GM12872 (cell line): ENCODE data around the gene CAPS2.

Source experiments
- TF ChIP-seq, protein P1 (sequence below): IDR thresholded peaks from 3 replicates; pipeline ENCODE4 v1.5.1; 2011; ENCODE audit warnings: low read depth, mild to moderate bottlenecking, low read length, moderate library complexity; ENCODE audit not compliant: insufficient read depth

The CAPS2 gene

DNA sequence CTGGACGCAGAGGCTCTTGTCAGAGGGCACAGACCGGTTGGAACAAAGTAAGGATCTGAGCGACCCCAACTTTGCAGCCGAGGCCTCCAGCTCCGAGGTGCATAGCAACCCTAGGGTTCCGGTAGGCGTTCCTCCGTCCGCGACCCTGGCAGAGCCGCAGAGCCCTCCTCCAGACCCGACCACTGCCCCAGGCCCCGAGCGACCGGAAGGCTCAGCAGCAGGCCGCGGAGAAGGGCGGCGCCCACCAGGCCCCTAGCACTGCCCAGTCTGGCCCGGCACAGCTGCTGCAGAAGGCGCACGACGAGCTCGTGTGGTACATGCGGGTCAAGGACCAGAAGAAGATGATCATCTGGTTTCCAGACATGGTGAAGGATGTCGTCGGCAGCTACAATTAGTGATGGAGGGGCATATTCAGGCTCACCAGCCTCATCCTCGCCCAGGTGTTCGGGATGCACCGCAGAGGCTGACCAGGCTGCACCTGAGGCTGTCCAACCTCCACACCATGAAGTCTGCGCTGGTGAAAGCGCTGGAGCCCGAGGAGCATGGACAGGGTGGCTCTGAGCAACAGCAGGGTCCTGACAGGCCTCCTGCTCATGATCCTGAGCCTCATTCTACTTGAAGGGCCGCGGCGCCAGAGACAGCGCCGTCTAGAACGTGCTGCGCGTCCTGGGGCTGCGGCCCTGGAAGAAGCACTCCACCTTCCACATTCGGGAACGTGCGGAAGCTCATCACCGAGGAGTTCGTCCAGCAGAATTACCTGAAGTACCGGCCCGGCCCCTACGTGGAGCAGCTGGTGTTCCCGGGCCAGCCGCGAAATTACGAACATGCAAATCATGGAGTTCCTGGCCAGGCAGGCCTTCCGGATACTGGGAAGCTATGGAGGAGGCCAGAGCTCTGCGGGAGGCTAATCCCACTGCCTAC is 24.5 kb downstream of the CAPS2 start:
- TF ChIP-seq, protein P1, sequence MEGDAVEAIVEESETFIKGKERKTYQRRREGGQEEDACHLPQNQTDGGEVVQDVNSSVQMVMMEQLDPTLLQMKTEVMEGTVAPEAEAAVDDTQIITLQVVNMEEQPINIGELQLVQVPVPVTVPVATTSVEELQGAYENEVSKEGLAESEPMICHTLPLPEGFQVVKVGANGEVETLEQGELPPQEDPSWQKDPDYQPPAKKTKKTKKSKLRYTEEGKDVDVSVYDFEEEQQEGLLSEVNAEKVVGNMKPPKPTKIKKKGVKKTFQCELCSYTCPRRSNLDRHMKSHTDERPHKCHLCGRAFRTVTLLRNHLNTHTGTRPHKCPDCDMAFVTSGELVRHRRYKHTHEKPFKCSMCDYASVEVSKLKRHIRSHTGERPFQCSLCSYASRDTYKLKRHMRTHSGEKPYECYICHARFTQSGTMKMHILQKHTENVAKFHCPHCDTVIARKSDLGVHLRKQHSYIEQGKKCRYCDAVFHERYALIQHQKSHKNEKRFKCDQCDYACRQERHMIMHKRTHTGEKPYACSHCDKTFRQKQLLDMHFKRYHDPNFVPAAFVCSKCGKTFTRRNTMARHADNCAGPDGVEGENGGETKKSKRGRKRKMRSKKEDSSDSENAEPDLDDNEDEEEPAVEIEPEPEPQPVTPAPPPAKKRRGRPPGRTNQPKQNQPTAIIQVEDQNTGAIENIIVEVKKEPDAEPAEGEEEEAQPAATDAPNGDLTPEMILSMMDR: no peak

DNA sequence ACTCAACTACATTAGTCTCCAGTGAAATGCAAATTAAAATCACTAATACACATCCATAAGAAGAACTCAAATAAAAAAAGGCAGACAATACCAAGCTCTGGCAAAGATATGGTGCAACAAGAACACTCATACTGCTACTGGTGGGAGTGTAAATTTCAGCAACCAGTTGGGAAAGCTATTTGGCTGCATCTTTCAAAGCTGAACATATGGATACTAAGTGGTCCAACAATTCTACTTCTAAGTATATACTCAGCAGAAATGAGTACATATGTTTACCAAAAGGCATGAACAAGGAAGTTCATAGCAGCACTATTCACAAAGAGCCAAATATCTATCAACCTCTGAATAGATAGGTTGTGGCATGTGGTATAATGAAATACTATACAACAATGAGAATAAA is 27.3 kb downstream of the CAPS2 start:
- TF ChIP-seq, protein P1: no peak

DNA sequence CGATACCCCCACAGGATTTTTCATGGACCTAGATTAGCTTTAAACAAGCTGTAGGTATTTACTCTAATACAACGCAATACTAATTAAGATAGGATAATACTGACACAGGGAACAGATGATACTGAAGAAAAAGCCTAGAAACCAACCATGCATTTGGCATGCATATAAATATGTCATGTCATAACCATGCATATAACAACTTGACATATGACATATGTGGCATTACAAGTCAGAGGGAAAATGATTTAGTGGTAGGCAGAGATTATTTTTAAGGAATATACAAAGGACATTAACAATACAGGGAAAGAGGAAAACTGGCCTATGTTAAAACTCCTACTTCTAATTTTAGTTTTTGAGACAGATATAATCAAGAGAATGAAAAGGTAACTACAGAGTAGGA is 27.9 kb downstream of the CAPS2 start:
- TF ChIP-seq, protein P1: no peak

- TF ChIP-seq, protein P1: no peak
Observed at GRCh38 chr12:75294797-75295196, 35.3 kb downstream of the CAPS2 start.

DNA sequence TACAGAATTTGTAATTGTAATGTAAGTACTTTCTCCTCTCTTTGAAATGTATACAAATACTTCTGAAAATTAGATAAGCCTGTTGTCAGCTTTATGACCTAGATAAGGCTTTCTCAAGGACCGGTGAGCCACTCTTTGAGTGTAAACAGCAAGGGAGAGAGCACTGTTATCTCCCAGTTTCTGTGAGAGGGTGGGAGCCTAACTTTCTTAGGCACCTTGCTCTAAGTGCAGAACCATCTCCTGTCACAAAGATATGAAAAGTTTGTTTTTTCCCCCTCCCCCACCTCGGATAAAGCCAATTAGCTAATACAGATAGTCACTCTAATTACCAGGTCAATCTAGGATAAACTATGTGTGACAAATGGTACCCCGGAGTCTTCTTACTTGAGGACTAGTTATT is 35.8 kb downstream of the CAPS2 start:
- TF ChIP-seq, protein P1: no peak

- TF ChIP-seq, protein P1: no peak
Observed at GRCh38 chr12:75291014-75291413, 39.1 kb downstream of the CAPS2 start.

GRCh38 chr12:75289753-75290152 is 40.4 kb downstream of the CAPS2 start:
- TF ChIP-seq, protein P1: no peak
